AG09319 (cell line): Measurements from ENCODE around the gene EML4.
"Not testable (repeated sequence)": the region's sequence is repeated elsewhere in the genome, so short reads cannot be mapped to it uniquely, and the experiment has no call there.

Experiments
- DNase-seq: peaks from one replicate; pipeline ENCODE4 v3.0.0-alpha.2; 2010; ENCODE audit warnings: low read depth; ENCODE audit errors: extremely low read depth
- TF ChIP-seq, protein P1 (sequence below): IDR thresholded peaks from 2 replicates; pipeline ENCODE4 v1.5.1; 2011; ENCODE audit warnings: low read depth, mild to moderate bottlenecking, inconsistent platforms, low read length, moderate library complexity

EML4 gene

GRCh38 chr2:42371611-42372473, 202.7 kb downstream of the EML4 start:
- TF ChIP-seq, protein P1, sequence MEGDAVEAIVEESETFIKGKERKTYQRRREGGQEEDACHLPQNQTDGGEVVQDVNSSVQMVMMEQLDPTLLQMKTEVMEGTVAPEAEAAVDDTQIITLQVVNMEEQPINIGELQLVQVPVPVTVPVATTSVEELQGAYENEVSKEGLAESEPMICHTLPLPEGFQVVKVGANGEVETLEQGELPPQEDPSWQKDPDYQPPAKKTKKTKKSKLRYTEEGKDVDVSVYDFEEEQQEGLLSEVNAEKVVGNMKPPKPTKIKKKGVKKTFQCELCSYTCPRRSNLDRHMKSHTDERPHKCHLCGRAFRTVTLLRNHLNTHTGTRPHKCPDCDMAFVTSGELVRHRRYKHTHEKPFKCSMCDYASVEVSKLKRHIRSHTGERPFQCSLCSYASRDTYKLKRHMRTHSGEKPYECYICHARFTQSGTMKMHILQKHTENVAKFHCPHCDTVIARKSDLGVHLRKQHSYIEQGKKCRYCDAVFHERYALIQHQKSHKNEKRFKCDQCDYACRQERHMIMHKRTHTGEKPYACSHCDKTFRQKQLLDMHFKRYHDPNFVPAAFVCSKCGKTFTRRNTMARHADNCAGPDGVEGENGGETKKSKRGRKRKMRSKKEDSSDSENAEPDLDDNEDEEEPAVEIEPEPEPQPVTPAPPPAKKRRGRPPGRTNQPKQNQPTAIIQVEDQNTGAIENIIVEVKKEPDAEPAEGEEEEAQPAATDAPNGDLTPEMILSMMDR: no peak
- no peak for DNase-seq

DNA sequence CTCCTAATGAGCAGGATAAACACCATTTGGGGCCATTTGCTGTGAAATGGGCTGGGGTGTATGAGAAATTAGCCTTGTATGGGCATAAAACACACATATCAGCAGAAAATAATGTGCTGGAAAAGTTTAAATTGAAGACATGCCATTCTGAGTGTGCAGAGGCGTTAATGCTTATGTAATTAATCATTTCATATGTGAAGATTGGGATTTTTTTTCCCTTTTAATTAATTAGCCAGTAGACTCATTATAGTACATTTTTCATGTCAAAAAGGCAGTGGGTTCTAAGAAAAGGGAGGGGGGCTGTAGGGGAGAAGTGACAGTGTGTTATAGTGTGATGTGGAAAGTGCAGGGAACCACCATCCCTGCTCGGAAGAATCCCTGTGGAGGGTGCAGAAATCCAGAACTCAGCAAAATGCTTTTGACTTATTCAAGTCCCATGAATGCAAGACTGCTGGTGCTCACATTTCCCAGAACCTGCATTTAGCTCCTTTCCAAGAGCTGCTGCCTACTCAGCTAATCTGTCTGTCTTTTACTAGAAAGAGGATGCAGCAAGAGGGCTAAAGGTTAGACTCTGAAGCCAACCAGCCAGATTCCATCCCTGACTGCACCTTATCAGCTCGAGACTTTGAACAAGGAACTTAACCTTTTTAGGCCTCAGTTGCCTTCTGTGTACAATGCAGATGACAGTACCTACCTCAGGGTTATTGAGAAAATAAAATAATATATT, 203.5 kb downstream of the EML4 start:
- TF ChIP-seq, protein P1: no peak

GRCh38 chr2:42376758-42377157, 207.6 kb downstream of the EML4 start:
- TF ChIP-seq, protein P1: no peak
- DNase-seq: no peak

More for the DNA sequence above, 203.5 kb downstream of the EML4 start:
- no peak for DNase-seq

DNA sequence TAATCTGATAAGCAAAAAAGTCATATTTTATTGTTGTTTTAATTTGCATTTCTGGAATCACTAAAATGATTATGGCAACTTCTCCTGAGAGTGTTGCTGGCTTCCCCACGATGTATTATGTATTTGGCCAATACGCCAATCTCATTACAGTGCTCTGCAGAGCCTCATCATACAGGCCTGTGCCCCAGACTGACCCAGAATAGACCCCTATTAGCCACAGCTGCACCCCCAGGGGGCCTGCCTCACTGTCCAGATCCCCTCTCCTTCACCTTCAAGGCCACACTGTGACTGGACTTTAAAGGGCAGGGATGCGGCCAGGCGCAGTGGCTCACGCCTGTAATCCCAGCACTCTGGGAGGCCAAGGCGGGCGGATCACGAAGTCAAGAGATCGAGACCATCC, 209.3 kb downstream of the EML4 start:
- TF ChIP-seq, protein P1: no peak
- no peak for DNase-seq

- not testable (repeated sequence) for DNase-seq
These were observed 210.9 kb downstream of the EML4 start for GRCh38 chr2:42380026-42380425.

DNA sequence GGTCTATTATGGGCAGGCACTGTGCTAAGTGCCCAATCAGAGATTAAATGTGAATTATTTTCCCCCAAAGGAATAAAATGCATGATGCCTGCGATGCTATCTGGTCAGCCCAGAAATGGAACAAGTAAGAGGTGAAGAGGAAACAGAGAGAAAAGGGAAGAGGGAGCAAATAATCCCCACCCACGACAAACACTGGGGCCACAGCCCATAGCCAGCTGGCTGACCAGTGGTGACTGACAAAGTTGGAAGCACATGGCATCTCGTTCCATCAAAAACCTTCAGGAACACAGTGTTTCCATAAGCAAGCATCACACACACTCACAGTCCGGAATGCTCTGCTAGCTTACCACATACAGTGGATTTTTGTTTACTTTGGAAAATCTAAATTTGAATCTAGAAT, 213.0 kb downstream of the EML4 start:
- TF ChIP-seq, protein P1: no peak
- no peak for DNase-seq
